GM19438 (cell line): ENCODE measurements around the gene MIGA2.

Source experiments
- ATAC-seq: cut with Tn5 transposase; IDR thresholded peaks from one replicate; pipeline ENCODE4 v1.9.1; 2021; ENCODE audit warnings: low read depth; ENCODE audit not compliant: unreplicated experiment

MIGA2 gene

DNA sequence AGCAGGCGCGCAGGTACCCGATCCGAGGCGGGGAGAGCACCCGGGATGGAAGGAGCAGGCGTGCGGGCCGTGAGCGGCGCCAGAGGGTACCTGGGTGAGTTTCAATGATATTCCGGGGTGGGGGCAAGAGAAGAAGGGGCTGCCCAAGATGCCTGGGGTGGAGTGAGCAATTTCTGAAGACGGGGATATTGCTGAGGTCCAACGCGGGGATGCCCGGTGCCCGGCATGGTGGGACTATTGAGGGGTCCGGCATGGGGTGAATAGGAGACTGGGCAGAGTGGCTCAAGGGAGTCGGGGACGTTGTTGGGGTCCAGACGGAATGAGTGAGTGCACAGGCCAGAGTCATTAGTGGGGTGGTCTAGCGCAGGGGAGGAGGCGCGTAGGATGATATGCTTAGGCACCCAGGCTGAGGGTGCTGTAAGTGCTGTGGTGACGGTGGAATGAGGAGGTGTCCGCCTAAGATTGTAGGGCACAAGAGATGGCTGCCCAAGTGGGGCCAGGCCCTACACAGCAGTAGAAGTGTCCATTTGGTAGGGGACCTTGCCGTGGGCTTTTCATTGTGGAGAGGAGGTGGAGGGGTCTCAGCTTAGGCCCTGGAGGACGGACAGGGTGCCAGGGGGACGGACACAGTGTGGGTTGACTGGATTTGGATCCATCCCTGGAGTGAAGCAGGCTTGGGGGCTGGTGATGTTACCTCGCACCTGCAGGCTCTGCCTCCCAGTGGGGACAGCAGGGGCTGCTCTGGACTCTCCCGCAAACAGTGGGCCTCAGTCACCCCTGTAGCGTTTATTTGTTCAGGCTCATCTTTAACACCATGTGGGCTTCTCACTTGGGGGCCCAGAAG, 719 bp downstream of the MIGA2 start:
- no peak for ATAC-seq

DNA sequence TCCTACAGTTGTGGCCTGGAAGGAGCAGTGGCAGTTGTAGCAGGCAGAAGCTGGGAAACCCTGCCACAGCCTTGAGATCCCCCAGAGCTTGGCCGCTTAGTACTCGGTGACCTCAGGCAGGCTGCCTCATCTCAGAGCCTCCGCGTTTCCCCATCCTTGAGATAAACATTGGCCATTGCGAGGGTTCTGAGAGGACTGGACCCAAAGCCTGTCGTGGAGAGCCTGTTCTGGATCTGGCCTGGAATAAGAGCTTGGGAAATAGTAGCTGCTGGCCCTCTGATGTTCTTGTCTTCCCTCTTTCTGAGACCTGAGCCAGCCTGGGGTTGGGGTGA, 1.3 kb downstream of the MIGA2 start:
- no peak for ATAC-seq

DNA sequence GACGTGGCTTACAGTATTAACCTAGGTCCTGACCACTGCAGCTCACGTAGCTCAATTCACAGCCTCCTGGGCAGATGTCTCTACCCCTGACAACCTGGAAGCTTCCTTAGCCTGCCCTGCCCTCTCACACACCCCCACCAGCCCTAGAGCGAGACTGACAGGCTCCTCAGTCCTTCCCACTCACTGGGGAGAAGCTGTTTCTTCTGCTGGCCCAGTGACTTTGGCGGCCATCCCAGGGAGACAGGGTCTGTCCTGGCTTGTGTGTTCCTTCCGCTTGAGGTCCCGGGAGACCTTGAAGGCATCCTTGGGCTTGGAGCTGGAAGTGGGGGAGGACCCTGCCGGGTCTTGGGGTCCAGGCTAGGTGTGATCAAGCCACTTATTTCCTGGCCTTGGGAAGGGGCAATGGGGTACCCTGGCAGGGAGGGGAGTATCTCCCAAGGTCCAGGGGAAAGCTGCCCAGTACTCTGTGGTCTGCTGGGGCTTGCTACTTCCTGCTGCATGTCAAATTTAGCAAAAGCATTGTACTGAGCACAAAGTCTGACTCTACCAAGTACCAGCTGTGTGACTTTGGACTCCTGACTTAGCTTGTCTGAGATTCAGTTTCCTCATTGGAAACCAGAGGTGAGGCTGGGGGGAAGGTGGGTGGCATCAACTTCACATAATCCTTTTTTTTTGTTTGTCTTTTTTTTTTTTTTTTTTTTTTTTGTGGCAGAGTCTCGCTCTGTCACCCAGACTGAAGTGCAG, 1.9 kb downstream of the MIGA2 start:
- no peak for ATAC-seq

DNA sequence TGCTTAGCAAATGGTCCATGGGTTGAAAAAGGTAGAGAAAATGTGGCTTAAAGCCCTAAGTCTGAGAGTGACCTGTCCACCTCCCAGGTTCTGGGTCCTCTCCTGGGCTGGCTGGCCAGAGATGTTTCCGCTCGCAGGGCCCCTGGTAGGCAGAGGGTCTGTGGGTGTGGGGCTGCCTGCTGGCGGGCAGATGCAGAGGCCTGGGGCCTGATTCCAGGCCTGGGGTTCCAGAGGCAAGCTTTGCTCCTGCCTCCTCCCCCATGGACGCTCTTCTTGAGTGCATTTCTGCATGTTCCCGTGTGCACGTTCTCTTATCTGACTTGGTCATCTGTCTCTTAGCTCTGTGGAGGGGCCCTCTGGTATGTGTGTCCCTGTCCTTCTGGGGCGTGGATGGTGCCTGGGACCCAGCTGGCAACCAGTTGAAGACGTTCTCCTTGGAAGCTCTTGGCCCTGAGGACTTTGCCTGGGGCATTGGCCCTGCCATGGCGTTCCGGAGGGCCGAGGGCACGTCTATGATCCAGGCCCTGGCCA, 3.8 kb downstream of the MIGA2 start:
- no peak for ATAC-seq

DNA sequence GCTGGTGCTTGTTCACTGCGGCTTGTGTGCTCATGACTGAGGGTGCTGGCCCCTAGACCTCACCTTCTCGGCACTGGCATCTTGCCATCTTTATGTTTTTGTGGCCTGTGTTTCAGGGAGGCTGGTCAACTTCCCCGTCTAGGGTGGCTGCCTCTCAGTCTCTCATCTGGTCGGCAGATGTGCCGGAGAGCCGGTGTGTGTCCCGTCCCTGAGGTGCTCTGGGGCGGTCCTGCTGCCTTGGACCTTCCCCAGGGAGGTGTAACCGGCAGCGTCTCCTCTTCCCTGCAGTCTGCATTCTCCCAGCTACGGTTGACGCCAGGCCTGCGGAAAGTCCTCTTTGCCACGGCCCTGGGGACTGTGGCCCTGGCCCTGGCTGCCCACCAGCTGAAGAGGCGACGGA, 5.6 kb downstream of the MIGA2 start:
- ATAC-seq = no peak

DNA sequence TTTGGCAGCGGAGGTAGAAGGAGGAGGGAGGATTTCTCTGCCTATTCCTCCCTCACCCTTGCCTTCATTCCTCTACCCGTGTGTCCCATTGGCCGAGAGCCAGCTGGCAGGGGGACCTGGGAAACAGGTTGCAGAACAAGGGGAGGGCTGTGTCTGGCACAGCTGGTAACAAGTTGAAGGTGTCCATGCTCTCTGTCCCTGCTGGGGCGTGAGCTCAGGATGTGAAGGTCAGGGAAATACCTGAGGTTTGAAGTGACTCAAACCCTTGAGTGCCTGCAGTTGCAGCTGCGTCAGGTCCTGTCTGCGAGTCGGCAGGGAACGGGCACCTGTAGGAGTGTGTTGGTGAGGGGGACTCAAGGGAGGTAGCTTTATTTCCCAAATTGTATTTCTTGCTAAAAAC, 16.2 kb downstream of the MIGA2 start:
- no peak for ATAC-seq

DNA sequence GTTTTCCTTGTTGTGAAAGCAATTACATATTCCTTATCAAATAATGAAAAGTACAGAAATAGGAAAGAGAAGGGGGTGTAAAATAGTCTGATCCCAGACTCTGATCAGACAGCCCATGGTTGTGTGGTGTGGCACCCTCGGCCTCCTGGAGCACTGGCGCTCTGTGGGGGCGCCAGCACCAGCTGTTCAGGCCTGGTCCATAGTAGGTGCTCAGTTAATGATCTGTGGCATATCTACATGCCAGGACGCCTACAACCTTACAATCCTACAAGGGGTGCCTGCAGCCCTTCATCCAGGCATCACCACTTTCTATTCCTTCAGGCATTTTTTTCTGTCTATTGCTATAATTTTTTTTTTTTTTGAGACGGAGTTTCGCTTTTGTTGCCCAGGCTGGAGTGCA, 16.6 kb downstream of the MIGA2 start:
- ATAC-seq = no peak

DNA sequence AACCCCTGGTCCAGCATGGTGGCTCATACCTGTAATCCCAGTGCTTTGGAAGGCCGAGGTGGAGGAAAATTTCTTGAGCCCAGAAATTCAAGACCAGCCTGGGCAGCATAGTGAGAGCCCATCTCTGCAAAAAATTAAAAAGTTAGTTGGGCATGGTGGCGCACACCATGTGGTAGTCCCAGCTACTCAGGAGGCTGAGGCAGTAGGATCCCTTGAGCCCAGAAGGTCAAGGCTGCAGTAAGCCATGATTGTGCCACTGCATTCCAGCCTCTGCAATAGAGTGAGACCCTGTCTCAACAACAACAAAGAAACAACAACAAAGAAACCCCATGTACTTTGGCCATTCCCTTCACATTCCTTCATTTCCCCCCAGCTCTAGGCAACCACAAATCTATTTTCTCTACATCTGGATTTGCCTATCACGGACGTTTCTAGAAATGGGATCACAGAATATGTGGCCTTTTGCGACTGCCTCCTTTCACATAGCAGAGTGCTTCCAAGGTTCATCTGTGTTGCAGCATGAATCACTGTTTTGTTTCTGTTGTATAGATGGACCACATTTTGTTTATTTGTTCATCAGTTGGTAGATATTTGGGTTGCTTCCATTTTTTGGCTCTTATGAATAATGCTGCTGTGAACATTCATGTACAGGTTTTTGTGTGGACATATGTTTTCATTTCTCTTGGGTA, 17.9 kb downstream of the MIGA2 start:
- ATAC-seq = no peak

DNA sequence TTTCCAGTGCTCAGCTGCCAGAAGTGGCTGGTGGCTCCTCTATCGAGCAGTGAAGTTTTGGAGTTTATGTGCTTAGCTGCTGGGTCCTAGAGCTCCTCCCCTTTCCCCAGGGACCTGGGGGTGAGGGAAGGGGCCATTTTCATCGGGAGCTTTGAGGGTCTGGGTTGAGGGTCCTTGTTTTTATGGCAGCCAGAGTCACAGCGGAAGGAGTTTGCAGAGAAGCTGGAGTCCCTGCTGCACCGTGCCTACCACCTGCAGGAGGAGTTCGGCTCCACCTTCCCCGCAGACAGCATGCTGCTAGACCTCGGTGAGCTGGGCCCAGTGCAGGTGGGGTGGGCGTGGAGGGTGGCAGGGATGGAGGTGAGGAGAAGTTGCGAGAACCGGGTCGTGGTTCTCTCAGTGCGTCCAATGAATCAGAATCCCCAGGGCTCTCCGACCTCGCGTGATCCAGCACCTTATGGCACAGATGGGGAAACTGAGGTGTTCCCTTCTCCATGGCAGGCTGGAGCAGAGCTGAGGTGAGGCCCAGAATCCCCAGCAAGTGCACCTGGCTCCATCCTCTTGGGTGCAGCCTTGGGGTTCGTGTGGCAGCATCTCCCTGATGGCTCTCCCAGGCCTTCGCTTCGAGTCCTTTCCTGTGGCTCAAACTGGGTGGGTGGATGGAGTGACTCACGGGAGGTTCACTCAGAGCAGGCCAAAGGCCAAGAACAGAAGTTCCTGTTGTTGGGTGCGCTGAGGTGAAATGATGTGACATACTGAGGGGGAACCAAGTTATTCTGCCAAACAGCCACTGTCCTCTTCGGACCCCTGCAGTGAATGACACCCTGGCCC, 22.8 kb downstream of the MIGA2 start:
- ATAC-seq = no peak

DNA sequence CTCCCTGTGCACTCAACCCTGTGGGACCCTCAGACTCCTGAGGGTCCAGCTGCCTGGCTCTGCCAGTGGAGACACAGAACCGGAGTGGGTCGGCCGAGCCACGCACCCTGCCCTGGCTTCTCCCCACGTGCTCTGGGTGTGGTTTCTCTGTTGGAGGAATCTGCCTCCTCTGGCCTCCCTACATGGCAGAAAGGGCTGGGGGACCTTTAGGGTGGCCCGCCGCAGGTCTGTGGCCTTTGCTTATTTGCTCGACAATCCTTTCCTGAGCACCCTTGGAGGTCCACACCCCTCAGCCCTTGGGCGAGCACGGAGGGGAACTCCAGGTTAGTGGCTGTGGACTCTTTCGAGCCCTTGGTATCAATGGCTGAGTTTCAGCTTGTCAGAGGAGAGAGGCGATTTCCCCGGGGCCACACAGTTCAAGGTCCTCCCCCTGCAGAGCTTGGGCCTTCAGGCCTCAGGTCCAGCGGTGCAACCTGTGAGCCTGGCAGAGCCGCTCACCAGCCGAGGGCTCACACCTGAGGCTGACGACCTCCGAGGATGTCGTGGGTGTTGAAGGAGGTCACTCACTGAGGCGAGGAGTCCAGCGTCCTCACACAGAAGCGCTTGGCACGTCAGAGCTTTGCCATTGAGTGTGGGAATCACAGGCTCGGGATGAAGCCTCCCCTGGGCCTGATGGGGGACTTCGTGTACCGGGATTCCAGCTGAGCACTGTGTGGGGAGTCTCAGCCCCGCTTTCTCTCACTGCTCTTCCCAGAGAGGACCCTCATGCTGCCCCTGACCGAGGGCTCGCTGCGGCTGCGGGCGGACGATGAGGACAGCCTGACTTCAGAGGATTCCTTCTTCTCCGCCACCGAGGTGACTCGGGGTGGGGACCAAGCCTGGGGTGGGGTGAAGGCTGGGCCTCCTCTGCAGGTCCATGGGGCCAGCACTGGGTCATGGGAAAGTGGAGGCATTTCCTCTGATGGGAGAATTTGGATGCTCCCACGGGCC, 23.7 kb downstream of the MIGA2 start:
- ATAC-seq = no peak

DNA sequence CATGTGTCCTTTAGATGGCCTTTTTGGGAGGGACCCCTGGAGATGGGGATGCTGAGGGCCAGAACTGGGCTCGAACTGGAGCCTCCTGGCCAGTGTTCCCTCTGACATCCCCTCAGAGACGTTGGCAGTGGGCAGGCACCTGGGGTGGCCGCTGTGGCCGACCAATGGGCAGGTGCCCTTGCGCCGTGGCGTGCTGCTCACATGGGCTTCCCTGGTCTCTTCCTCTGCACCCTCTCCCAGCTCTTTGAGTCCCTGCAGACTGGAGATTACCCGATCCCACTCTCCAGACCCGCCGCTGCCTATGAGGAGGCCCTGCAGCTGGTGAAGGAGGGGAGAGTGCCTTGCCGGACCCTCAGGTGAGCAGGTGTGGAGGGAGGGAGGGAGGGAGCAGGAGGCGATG, 24.6 kb downstream of the MIGA2 start:
- ATAC-seq = no peak

DNA sequence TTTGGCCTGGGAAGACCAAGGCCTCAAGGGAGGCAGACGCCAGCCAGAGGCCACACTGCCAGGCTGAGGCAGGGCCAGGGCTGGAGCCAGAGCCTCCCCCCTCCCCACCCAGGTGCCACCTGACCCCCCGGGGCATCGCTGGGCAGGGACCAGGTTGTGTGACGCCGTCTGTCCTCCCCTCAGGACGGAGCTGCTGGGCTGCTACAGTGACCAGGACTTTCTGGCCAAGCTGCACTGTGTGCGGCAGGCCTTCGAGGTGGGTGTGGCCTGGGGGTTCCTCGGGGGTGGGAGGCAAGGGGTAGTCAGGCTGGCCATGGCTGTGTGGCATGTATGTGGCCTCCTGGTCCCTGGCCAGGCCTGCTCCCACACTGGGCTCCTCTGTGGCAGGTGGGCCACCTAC, 26.6 kb downstream of the MIGA2 start:
- no peak for ATAC-seq

DNA sequence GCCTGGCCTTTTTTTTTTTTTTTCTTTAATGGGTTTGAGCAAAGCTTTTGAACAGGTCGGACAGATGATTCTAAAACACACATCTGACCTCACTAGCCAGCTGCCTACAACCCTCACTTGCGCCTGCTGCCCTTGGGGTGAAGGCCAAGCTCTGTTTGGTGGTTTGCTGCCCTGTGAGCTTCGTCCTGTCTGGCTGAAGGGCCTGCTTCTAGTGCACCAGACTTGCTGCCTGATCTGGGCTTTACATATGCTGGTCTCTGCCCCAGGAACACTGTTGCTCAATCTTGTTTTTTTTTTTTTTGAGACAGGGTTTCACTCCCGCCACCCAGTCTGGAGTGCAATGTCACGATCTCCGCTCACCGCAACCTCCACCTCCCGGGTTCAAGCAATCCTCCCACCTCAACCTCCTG, 28.1 kb downstream of the MIGA2 start:
- ATAC-seq = no peak

DNA sequence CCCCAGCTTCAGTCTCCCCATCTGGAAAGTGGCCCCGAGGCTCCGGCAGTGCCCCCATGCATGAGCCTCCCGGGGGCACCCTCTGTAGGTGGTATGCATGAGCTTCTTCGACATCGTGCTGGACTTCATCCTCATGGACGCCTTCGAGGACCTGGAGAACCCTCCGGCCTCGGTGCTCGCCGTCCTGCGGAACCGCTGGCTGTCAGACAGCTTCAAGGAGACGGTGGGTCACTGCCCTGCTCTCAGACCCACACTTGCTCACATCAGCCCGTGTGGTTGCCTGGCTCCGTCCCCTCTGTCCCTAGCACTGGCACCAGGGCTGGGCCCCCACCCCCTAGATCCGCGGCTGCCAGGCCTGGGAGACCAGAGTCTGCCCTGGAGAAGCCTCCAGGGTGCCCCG, 31.7 kb downstream of the MIGA2 start:
- no peak for ATAC-seq

DNA sequence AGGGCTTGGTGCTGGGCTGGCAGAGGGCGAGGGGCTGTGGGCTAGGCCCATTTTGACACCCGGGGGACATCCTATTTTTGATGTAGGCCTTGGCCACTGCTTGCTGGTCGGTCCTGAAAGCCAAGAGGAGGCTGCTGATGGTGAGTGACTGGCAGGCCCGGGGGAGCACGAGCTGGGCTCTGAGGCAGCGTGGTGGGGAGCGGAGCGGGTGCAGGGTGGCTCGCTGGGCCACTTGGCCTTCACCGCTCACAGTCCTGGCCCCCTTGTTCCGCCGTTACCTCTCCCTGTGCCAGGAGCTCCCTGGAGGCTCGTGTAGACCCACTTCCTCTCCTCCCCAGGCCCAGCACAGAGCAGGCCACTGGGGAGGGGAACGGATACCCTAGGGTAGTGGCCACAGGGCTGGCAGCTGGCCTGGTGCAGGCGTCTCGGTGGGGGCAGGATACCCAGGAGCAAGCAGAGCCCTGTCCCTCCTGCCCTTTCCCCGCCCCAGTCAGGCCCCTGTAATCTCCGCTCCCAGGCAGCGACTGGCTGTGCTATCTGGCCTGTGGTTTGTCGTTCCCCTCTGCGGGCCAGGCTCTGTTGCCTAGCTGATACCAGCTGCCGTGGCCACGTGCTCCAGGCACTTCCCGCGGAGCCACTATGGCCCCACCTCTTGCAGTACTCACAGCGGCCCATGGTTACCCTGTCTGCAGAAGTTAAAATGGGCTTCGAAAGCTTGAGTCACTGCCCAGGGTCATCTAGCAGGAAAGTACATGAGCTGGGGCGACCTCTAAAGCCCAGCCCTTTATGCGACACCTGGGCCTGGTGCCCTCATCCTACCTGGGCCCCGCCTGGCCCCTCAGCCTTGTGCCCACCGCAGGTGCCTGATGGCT, 32.8 kb downstream of the MIGA2 start:
- no peak for ATAC-seq

DNA sequence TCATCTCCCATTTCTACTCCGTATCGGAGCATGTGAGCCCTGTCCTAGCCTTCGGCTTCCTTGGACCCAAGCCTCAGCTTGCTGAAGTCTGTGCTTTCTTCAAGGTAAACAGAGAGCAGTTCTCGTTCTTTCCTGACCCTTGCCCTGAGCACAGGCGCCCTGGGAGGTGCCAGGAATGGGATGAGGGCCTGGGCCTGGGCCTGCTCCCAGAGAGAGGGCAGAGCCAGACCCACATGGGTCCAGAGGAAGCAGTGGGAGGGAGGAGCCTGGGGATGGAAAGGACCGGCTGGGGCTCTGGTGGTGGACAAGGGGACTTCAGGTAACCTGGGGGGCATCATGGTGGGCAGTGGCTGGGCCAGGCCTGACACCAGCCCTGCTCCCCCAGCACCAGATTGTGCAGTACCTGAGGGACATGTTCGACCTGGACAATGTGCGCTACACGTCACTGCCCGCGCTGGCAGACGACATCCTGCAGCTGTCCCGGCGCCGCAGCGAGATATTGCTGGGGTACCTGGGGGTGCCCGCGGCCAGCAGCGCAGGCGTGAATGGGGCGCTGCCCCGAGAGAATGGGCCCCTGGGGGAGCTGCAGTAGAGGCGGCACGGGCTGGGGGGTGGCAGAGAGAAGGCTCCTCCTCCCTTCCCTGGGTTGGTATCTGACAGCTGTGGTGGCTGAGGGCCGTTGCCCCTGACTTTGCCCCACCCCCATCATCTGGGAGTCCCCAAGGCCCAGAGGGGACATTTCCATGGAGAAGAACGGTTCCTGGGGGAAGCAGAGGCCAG, 33.6 kb downstream of the MIGA2 start:
- no peak for ATAC-seq

DNA sequence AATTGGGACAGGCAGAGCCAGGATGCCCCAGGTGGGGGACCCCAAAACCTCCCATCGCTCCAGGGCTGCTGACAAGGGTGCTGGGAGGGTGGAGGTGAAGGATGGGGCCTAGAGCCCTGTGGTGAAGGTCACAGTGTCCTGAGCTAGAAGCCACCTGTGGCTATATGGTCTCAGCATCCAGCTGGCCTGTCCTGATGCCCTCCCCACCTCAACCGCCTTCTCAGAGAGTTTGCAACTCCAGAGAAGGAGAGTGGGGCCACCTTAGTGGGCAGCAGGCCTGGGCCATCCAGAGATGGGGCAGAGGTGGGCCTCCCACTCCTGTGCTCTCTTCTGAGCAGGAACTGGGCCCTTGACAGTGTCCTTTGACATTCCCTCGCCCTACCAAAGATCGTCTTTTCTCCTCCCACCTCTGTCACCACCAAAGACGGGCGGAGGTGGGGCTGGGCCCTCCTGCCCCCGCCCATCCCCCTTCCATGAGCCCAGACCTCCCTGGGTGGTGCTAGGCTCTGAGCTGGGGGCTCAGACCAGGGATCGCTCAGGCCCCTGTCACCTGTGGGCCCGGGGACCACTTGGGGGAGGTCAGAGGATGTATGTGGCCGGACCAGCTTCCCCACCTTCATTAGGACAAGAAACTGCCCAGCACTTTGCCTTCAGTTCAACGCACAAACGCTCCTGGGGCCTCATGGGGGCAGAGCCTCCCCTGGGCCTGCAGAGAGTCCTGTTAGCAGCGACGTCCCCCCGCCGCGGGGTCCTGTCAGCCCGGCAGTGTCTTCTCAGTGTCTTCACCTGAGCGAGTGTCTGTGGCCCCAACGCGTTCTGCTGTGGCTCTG, 34.5 kb downstream of the MIGA2 start:
- ATAC-seq = no peak
